TTC549 (cell line): ENCODE data around the gene TNKS1BP1.
"Not testable (repeated sequence)": the region's sequence is repeated elsewhere in the genome, so short reads cannot be mapped to it uniquely, and the experiment has no call there.

Source experiments
- FAIRE-seq: peaks from 2 replicates; lab custom pipeline; 2012; peaks lifted over from hg19 to GRCh38; lab: Jason Lieb, UNC

Gene TNKS1BP1

DNA sequence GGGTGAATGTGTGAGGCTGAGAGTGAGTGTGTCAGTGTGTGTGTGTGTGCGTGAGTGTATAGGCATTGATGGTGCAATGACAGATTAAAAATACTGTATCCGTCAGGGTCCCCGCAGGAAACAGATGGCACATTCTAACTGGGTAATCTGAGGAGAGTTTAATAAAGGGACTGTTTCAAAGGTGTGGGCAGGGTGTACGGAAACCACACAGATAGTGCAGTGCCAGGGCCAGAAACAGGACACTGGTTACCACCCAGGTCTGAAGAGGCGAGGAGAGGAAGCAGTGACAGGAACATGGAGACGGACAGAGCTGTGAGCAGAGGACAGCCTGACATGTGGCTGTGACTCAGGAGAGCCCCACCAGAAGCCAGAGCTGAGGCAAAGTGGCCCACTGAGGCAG, 29.9 kb upstream of the TNKS1BP1 start:
- FAIRE-seq: no peak

DNA sequence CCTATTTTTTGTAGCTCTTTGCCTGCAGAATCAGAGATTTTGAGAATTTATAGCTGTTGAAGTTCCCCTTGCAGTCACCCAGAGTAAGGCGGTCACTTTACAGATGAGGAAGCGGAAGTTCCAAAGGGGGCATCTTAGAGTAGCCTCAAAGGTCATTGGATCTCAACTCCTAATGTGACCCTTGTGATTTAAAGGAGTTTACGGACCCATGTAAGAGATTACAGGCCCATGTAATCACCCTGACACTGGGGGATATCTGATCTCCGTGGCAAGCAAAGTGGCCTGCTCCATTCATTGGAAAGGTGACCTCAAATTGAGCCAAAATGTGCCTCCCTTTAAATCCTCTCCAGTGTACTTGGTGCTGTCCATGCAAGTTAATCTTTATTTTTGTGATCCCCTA, 29.1 kb upstream of the TNKS1BP1 start:
- no peak for FAIRE-seq

DNA sequence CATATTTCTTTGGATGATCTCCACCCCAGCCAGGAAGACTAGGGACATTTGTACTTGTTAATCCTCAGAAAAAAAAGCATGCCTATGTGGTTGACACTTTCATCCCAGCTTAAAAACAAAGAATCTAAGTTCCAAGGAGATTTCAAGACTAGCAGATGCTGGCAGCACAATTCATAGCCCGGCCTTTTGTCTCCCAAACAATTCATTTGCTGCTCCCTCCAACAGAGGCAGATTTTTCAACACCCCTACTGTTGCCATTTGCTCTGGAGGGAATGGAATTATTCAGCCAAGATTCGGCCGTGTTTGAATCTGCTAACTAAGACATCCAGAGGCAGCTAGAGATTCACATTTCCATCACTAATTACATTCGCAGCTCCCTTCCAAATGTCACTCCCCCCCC, 28.7 kb upstream of the TNKS1BP1 start:
- FAIRE-seq: no peak

DNA sequence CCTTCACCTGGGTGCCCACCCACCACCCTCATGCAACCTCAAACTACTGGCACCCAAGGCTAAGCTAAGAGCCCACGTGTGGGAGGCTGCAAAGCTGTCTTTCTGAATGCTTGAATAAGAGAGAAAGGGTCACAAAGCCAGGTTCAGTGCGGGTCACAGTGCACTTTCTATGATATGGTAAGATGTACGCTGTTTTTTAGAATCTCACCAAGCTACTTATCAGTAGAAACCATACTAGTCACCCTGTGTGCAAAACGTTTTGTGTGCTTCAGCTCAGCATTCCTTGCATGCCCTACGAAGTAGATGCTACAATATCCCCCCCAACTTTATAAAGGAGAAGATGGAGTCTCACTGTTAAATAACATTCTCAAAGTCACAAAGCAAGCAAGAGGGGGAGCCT, 28.3 kb upstream of the TNKS1BP1 start:
- FAIRE-seq: no peak

DNA sequence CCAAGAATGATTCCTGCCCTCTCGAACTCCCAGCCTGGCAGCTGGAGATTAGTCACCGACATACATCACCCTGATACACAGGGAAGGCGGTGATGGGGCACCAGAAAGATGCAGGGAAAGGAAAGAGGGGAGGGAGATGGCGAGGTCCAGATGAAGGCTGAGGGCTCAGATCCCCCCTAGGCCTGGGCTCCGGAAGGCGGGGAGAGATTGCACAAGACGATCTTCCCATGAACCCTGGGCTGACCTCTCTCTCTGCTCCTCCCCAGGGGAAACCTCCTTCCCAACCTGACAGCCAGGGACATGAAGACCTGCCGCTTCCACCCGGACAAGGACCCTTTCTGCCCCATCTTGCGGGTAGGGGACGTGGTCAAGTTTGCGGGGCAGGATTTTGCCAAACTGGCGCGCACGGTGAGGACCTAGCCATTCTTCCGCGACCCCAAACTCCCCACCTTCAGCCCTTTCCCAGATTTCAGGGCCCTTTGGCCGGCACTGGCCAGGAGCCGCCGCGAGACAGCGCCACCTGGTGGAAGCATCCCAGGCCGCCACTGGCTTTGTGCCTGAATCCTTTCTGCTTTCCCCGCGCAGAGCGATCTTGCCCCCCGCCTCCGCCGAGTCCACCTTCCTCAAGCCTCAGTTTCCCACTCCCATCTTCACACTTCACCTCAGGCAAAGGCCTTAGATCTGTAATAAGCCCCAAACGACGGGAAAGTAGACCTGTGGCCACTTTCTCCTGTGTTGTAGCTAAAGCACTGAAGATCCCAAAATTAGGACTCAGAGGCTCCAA, 24.9 kb upstream of the TNKS1BP1 start:
- no peak for FAIRE-seq

DNA sequence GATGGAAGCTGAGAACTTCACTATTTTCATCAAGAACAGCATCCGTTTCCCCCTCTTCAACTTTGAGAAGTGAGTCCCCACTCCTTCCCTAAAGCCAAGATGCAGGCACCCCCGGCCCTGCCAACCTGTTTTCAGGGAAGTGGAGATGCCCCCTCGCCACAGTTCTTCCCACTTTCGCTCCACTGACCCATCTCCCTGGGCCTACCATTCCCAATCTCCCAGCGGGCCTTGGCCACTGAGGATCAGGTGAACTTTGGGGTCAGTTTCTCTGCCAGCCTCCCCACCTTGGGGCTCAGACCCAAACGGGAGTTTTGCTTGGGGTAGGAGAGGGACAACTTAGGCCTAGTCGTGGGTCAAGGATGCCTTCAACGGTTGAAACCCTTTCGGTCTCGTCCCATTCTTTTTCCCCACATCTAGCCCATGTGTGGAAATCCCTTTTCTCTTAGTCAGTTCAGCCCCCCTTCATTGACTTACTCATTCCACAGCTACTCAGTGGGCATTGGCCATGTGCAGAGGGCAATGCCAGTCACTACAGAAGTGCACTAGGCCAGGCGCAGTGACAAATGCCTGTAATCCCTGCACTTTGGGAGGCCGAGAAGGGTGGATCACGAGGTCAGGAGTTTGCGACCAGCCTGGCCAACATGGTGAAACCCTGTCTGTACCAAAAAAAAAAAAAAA, 24.0 kb upstream of the TNKS1BP1 start:
- FAIRE-seq: no peak

DNA sequence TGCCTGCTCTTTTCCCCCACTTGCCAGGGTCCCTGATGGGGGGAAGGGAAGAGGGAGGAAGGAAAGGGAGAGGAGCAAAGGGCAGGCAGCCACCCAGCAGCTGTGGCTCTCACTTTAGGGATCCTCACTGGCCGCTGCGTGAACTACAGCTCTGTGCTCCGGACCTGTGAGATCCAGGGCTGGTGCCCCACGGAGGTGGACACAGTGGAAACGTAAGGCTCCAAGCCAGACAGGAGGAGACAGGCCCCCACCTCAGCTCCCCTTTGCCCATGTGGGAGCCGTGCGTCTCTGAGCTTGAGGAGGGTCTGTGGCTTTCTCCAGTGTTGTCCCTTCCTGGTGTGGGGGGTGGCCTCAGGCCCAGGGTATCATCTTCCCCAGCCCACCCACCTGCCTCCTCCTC, 23.3 kb upstream of the TNKS1BP1 start:
- FAIRE-seq: no peak

DNA sequence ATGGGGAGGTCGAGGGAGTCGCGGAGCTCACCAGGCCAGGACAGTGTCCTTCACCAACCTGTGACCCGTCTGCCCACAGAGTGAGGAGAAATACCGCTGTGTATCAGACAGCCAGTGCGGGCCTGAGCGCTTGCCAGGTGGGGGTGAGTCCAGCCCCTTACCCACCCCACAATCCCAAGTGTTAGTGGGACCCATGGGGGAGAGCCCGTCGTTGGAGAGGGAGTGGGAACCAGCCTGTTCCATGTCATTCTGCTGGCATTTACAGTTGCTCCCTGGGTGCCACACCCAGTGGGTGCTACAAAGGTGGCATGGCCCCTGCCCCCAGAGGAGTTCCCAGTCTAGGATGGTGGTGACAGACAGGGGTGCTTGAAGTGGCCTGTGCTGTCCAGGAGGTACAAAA, 22.6 kb upstream of the TNKS1BP1 start:
- no peak for FAIRE-seq

DNA sequence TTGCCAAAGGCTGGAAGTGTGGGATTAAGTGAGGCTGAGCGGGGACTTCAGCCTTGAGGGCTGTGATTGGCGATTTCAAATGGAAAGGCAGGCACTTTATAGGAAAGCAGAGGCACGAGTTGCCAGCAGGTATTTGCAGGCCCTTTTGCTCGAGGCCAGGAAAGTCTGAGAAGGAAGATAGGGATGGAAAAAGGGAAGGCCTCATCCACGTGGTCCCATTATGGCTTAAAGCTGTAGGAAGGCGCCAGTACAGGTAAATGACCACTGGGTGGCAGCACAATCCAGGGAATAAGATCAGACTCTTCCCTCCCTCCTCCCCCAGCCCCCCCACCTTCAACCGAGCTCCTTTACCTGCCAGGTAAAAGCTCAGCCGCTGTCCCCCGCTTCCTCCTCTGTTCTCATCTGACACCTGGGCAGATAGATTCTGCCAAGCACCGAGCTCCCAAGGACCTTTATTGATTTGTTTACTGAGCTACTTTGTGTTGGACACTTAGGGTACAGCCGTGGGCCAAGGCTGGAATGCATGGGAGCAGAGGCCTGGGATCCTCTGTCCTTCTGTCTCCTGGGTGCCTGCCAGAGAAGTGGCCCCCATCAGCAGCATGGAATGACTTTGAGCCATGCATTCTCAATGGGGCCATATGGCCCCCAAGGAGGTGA, 20.9 kb upstream of the TNKS1BP1 start:
- no peak for FAIRE-seq

DNA sequence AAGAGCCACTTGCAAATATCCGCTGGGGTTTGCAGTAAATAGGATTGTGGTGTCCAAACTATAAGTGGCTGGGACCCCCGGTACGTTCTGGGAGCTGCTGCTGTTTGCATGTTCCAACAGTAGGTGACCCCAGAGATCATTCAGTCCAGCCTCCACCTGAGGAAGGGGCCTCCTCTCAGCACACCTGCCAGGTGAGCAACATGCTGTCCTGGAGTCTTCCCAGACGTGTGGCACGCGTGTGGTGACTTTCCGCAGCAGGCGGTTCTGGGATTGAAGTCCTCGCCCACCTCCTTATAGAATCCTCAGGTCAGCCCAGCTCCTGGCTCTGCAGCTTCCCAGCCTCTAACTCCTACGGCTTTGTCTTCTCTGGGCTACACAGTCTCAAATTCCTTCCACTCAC, 20.1 kb upstream of the TNKS1BP1 start:
- no peak for FAIRE-seq

DNA sequence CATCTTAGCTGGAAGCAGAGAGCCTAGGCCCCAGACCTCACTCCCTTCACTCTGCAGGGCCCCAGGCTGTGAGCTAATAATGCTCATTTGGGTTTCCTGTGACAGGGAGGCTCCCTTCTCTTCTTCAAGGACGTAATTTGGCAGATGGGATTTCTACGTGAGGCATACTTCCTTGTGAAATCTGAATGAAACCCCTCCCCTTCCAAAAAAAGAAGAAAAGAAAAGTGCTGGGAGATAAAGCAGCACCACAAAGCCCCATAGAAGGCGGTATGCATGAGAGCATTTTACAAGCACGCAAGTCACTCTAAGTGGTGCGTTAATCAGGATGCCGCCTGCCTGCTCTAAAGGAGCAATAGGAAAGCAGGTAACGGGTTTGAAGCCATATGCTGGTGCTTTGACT, 19.1 kb upstream of the TNKS1BP1 start:
- FAIRE-seq: no peak

DNA sequence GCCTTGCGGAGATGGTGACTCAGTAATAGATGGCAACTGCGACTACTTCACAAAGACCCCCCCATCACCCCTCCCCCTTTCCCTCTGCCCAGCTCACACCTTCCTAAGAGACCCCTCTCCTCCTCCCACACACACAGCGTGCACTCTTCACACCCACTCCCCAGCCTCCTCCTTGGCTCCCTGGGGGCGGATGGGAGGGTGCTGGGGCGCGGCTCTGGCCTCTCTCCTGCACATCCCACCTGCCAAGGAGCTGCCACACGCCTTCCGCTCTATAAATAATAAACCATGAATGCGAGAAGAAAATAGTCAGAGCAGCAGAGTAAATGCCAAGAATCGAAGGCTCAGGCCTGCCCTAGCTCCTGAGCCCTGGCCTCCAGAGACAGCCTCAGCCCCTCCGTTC, 17.9 kb upstream of the TNKS1BP1 start:
- no peak for FAIRE-seq

DNA sequence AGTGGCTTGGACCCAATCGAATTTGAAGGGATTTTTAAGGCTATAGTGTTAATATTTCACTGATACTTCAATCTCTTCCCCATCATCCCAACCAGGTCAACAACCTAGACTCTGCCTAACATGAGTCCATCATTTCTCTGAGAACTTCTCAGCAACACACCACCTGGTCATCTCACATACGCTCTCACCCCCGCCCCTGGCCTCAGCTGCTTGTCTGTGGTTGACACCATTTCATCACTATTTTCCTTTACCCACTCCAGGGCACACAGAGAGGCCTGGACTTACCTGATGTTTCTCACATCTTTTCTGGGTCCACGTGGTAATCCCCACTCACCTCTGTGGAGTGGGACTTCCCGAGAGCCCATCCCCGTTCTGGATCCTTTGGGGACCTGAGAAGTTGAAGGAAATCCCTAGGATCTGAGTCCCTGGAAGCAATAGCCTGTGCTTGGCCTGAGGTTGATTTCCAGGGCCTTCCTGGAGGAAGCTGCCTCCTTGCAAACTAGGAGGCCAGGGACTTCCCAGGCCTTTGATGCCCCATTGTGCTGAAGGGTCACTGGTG, 16.6 kb upstream of the TNKS1BP1 start:
- no peak for FAIRE-seq

DNA sequence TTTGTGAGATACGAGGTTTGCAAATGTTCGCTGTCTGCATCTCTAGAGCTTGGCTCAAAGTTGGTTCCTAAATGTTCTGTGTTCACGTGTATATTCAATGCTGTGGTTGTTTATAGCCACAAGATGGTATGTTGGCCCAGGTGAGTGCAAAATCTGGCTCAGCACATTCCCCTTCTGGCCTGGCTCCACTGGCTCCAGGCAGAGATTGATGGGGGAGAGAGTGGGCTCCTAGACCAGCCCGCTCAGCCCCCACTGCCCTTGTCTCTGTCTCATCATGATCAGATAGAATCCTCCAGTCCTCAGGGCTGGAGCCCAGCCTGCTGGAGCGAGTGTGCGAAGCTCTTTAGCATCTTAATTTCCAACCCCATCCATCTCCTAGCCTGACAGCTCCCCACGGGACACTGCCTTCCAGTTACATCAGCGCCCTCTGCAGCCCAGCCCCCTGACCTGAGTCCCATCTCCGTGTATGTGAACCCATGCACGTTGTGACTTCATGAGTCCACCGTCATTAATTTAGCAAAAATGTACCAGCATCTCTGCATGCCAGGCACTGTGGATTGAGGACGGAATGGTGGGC, 15.4 kb upstream of the TNKS1BP1 start:
- no peak for FAIRE-seq

DNA sequence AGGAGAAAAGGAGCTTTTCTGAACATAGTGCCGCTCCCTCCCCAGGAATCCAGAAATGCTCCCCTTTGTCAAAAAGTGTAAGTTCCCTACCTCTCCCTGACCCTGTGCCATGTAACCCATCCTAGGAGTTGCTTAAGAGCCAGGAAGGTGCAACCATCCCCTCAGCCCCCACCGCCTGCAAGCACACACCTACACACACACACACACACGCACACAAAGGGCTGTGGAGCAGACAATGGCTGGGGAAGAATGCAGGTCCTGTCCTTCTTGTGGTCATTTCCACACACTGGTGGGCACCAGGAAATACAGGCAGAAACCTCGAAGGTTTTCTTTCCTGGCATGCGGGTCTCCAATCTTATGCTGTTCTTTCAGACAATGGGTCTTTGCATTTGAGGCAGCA, 14.6 kb upstream of the TNKS1BP1 start:
- no peak for FAIRE-seq

DNA sequence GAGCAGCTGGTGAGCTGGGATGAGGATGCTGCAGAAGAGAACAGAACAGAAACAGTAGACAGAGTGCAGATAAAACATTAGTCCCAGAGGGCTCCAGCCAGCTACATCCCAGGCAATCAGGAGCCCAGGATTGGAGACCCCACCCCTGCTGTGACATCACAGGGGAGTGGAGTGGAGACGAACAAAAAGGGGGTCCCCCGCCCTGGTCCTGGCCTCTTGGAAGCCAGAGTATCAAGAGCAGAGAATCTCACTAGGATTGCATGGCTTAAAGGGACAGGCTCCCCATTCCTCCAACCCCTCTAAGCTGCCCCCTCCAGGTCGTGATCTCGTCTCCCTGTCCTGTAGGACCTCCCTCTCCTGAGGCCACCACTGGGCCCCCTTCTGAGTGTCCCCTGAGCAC, 13.4 kb upstream of the TNKS1BP1 start, which contains the start of gene P2RX3:
TSS of gene P2RX3 (plus strand) at position 211 of the 400 bp plus-strand sequence. CDS start 199 bp downstream, outside the sequence.
- FAIRE-seq: no peak

DNA sequence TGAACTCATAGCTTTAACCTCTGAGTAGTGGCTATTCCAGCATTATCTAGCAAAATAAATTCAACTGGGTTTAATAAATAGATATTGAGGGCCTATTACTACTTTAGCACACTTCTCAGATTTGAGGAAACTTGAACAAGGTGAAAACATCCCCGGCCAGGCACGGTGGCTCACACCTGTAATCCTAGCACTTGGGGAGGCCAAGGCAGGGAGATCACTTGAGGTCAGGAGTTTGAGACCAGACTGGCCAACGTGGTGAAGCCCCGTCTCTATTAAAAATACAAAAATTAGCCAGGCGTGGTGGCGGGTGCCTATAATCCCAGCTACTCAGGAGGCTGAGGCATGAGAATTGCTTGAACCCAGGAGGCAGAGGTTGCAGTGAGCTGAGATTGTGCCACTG, 12.1 kb upstream of the TNKS1BP1 start:
- FAIRE-seq: not testable (repeated sequence)

DNA sequence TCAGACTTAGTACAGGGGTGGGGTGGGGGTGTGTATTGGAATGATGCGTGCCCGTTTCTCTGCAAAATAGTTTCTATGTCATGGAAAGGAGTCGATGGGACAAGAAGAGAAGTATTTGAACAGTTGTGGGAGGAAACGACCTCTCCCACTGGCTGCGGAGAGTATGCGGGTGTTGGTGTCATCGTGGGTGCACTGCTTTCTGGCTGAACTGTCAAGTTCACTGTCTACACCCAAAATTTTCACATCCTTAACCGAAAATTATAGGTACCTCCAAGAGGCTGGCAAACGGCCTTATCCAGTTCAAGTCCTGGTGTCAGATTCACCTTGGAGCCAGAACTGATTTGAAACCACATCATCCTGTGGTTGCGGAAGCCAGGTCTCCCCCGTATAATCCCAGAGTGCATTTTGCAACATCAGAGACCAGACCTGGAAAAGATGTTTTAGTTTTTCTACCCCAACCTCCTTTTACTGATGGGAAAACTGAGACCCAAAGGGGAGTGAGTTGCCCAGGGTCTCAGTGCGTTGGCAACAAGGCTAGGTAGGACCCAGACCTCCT, 11.4 kb upstream of the TNKS1BP1 start:
- no peak for FAIRE-seq

DNA sequence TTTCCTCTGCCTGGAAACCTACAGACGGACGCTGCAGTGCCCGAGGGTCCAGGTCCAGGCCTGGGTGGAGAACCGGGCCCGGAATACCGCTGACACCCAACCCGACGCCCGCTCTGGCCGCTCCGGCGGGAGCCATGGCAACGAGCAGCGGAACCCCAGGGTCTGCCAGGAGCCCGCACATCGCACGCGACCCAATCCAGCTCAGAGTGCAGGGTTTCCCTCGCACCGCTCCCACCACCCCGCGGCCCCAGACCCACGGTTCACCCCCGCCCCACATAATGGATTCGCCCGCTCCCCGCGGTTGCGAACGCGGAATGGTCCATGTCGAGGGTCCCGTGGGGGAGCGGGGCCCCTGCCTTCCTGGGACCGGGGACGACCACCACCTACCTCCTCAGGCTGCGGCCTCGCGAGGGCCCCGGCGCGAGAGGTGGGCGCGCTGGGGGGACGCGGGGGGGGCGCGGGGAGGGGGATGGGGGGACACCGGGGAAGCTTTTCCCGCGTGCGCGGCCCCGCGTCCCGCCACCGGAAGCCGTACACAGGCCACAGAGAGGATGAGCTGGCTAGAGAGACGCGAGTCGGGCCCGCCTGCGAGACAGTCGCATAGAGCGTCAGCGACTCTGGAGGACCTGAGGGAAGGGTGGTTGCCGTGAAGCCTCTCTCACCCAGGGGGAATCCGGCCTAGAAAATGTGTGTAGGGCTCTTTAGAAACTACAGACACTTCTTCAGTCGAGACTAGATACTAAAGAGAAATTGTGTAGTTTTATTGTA, 10.8 kb upstream of the TNKS1BP1 start, which contains the start of gene SSRP1:
TSS of gene SSRP1 (minus strand) at position 550 of the 768 bp plus-strand sequence. CDS start 771 bp downstream, outside the sequence.
- no peak for FAIRE-seq

DNA sequence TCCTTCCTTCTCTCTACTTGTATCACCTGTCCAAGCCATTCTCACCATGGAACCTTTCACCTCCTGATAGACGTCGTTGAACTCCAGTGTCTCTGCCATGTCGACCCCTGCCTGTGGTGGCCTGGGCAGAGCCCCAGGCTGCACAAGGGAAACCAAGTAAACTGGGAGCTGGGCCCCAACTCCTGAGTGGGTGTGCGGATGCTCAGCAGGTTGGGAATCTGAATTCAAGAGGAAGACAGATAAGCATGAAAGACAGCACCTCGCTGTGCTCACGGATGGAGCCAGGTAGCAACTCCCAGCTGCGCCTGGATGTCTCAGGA, 10.2 kb upstream of the TNKS1BP1 start:
- no peak for FAIRE-seq

DNA sequence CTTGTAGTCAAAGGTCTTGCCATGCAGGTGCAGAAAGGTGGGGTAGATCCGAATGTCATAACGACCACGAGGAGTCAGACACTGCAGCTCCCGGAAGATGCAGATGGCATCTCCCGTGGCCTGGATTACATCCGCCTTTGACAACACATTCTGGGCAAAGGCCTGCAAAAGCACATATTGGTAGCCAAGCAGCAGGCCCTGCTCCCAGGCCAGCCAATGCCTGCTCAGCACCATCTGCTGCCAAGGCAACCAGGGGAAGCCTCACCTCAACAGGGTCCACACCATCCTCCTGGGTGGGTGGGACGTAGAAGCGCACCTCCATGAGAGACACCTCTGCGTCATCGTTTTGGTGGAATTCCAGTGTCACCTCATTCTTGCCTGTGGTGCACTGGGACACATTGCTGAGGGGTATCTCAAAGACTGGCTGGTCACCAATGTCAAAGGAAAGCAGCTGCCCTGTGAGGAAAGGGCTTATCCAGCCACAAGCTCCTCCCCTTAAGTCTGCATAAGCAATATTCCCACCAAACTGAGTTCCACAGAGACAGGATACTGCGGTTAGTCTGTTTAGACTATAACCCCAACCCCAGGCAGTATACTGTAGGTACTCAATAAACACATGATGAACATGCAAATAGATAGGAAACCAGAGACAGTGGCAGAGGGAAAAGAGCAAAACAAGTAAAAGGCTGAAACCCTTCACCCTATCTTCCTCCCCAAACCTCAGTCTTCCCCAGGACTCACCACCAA, 8.1 kb upstream of the TNKS1BP1 start:
- no peak for FAIRE-seq
